Body of pancreas (tissue), 4 donors: ENCODE data around the gene PRKG1. TPM values are rescaled to one million over a fixed set of nuclear protein-coding genes. Genes with fewer than 3 reads are reported as not detected.

Experiments
- ATAC-seq: fragments of 150-250 bp; one replicate; pipeline ENCODE4 v1.9.1; 2016
- DNase-seq, 4 donors: peaks; one replicate each; pipeline ENCODE4 v3.0.0-alpha.2; 2019
- H3K27ac ChIP-seq, 4 donors: fragments of 200-600 bp; sonication (generic); 1 replicate in 3 of 4; 2 replicates in 1 of 4; pipeline versions ENCODE4 v1.5.1 to v1.6.1; 2016 to 2019; ENCODE audit warnings: mild to moderate bottlenecking in 1 of 4, mixed read lengths in 1 of 4, moderate library complexity in 1 of 4
- H3K27me3 ChIP-seq, 2 donors: fragments of 200-600 bp; sonication (generic); one replicate each; pipeline ENCODE4 v1.6.0; 2016; ENCODE audit warnings: mild to moderate bottlenecking in 1 of 2
- H3K36me3 ChIP-seq, 2 donors: fragments of 200-600 bp; sonication (generic); replicated peaks in 1 of 2; 2 replicates each; pipeline ENCODE4 v1.5.1; 2016; ENCODE audit warnings: low read depth in 2 of 2; ENCODE audit not compliant: insufficient read depth in 1 of 2
- H3K4me1 ChIP-seq: fragments of 200-600 bp; sonication (generic); one replicate; pipeline ENCODE4 v1.6.0; 2016
- H3K4me3 ChIP-seq, 2 donors: fragments of 200-600 bp; sonication (generic); 1 replicate in 1 of 2; 2 replicates in 1 of 2; pipeline ENCODE4 v1.5.1; 2016 to 2019
- H3K9me3 ChIP-seq, 3 donors: fragments of 200-600 bp; sonication (generic); 1 replicate in 2 of 3; 2 replicates in 1 of 3; pipeline ENCODE4 v1.5.1; 2016
- CTCF ChIP-seq, 7 experiments: fragments of 450-650 bp in 4 of 7; fragments of 200-600 bp in 3 of 7; sonication (generic) in 3 of 7; IDR thresholded peaks; one replicate each; pipeline ENCODE4 v1.5.1; 2016 to 2019; ENCODE audit warnings: antibody characterized with exemption in 7 of 7
- POLR2A ChIP-seq, 3 donors: fragments of 450-650 bp; IDR thresholded peaks; one replicate each; pipeline ENCODE4 v1.6.1; 2016; ENCODE audit warnings: antibody characterized with exemption in 3 of 3, mild to moderate bottlenecking in 2 of 3
- WGBS, 2 donors: methylation state at CpG; one replicate each; pipeline ENCODE4 v1.1.5; 2017; 5-methylcytosine and 5-hydroxymethylcytosine counted together
- intact Hi-C: fragments of 100-400 bp; cut with DNase I; formaldehyde crosslinking; loops from one replicate; pipeline ENCODE4 v1.15.1; 2023
- total RNA-seq, 2 donors: library from RNA; depleted of rRNA; stranded (reverse); fragments of >200 nt; gene quantifications; one replicate each; pipeline ENCODE4 v1.1.0, GENCODE V29; 2016

The PRKG1 gene
- total RNA-seq, 2 donors from 2014 or later: 14.2 to 18.9 TPM

GRCh38 chr10:52048051-52048450, 973.8 kb downstream of the PRKG1 start:
- intact Hi-C loops: no loop called here
- H3K4me1 ChIP-seq: peaks cover 4% of the 10 kb centered on the region

DNA sequence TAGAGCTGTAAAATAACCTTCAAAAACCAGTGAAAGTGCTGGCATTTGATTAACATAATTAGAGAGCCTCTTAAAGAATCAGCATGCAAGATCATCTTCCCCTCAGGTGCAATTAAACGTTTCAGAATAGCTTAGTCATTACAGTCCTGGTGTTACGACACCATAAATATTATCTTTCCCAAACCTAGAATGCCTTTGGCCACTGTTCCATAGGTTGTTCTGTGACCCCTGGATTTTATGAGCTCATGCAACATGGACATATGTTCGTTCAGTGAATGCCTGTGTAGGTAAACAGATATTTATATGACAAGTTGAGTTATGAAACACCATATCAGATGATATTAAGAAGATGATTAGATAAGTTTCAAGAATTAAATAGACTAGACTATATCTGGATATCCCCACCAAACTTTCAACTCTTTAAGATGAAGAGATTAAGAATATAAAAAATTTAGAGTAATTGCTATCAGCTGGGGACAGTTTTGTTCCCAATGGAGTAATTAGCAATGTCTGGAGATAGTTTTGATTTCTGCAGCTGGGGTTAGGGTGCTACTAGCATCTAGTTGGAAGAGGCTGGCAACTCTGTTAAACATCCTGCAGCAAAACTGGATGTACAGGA, 976.3 kb downstream of the PRKG1 start:
- H3K4me3 ChIP-seq: no peak overlapping the region
- H3K36me3 ChIP-seq: no peaks in the 10 kb centered on the region
- H3K9me3 ChIP-seq: no peaks in the 10 kb centered on the region
- no peaks in the 10 kb centered on the region for H3K4me1 ChIP-seq
- no peak for TF ChIP-seq CTCF (IDR thresholded peaks at IDR 0.05)
- TF ChIP-seq POLR2A (IDR thresholded peaks at IDR 0.05): no peak
- intact Hi-C loops: no loop called here
- no peaks in the 10 kb centered on the region for H3K27me3 ChIP-seq
- DNase-seq: no peak
- no peak for ATAC-seq
- WGBS, 2 donors: 69 to 71% methylated on average over 3 of the region's 3 CpGs
- no peak overlapping the region for H3K27ac ChIP-seq

More at GRCh38 chr10:52048051-52048450, 973.8 kb downstream of the PRKG1 start:
- Histone ChIP-seq H3K4me3 (no peak overlapping the region), H3K27ac (no peak overlapping the region), H3K9me3 (no peaks in the 10 kb centered on the region), H3K36me3 (no peaks in the 10 kb centered on the region), H3K27me3 (no peaks in the 10 kb centered on the region)
- no peak for ATAC-seq
- DNase-seq: no peak
- no peak for TF ChIP-seq CTCF (IDR thresholded peaks at IDR 0.05)

DNA sequence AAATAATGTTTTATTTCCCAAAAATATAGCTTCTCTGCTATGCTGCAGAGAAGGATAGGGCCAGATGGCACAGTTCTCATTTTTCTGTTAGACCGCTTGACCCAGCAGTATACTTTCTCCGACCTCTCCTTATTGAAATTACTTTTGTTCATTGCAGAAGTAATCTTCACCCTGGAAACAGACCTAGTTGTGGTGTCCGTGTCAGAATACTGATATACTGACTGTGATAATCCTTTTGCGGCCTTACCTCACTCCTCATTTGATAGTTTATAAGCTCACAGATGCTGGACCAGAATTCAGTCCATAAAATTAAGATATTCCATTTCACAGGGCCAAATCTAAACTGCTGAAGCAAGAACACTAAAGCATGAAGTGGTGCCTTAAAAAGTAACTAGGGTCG, 979.2 kb downstream of the PRKG1 start:
- Histone ChIP-seq H3K27me3 (no peaks in the 10 kb centered on the region), H3K4me3 (no peak overlapping the region), H3K27ac (no peak overlapping the region), H3K9me3 (no peaks in the 10 kb centered on the region), H3K4me1 (no peaks in the 10 kb centered on the region), H3K36me3 (no peaks in the 10 kb centered on the region)
- intact Hi-C loops: no loop called here
- no peak for DNase-seq
- TF ChIP-seq CTCF (IDR thresholded peaks at IDR 0.05) (no peak), POLR2A (IDR thresholded peaks at IDR 0.05) (no peak)
- WGBS, 2 donors: 79 to 87% methylated on average over 5 of the region's 5 CpGs
- no peak for ATAC-seq

- Histone ChIP-seq H3K9me3 (no peaks in the 10 kb centered on the region), H3K27me3 (no peaks in the 10 kb centered on the region), H3K36me3 (no peaks in the 10 kb centered on the region), H3K4me1 (no peaks in the 10 kb centered on the region), H3K4me3 (no peak overlapping the region), H3K27ac (no peak overlapping the region)
- WGBS, 2 donors: 74 to 94% methylated on average over 2 of the region's 2 CpGs
- TF ChIP-seq CTCF (IDR thresholded peaks at IDR 0.05) (no peak), POLR2A (IDR thresholded peaks at IDR 0.05) (no peak)
- DNase-seq (no peak), ATAC-seq (no peak)
- intact Hi-C loops: no loop called here
Measured at GRCh38 chr10:52056291-52056690, 982.0 kb downstream of the PRKG1 start.

DNA sequence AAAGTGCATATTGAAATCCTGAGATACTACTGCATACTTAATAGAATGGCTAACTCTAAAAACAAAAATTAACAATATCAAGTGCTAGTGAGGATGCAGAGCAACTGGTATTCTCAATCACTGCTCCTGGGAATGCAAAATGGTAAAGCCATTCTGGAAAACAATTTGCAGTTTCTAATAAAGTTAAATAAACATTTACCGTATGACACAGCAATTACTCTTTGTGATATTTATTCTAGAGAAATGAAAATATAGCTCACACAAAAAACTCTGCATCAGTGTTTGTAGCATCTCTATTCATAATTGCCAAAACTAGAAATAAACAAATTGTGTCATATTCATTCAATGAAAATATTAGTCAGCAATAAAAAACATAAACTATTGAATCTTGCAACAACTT, 984.8 kb downstream of the PRKG1 start:
- Histone ChIP-seq H3K4me3 (no peak overlapping the region), H3K36me3 (no peaks in the 10 kb centered on the region), H3K4me1 (no peaks in the 10 kb centered on the region), H3K9me3 (no peaks in the 10 kb centered on the region), H3K27me3 (no peaks in the 10 kb centered on the region), H3K27ac (no peak overlapping the region)
- WGBS, 2 donors: 80 to 91% methylated on average over 1 of the region's 1 CpG
- no peak for DNase-seq
- ATAC-seq: no peak
- intact Hi-C loops: no loop called here
- TF ChIP-seq CTCF (IDR thresholded peaks at IDR 0.05) (no peak), POLR2A (IDR thresholded peaks at IDR 0.05) (no peak)
